Fibroblast of lung (primary cell): ENCODE data around the gene NAPG. TPM values are rescaled to one million over a fixed set of nuclear protein-coding genes. Genes with fewer than 3 reads are reported as not detected.
A peak's percentile ranks its signal among the peaks of the same experiment; 100 is the strongest.

Experiments used
- DNase-seq, 2 donors: peaks; one replicate each; pipeline versions ENCODE4 v3.0.0 to v3.0.0-alpha.2; 2010; ENCODE audit warnings: low read depth in 2 of 2
- H2AFZ ChIP-seq: 2 replicates; pipeline ENCODE4 v1.5.1; 2012; ENCODE audit warnings: low read length, control low read depth, inconsistent platforms
- H3K27ac ChIP-seq: 2 replicates; pipeline ENCODE4 v1.5.1; 2011; ENCODE audit warnings: low read length, control low read depth; ENCODE audit not compliant: insufficient read depth
- H3K27me3 ChIP-seq: 2 replicates; pipeline ENCODE4 v1.5.1; 2011; ENCODE audit warnings: mild to moderate bottlenecking, low read length; ENCODE audit not compliant: control insufficient read depth, insufficient read depth
- H3K36me3 ChIP-seq: 2 replicates; pipeline ENCODE4 v1.5.1; 2011; ENCODE audit warnings: low read length; ENCODE audit not compliant: control insufficient read depth, insufficient read depth
- H3K4me1 ChIP-seq: 2 replicates; pipeline ENCODE4 v1.5.1; 2011; ENCODE audit warnings: low read length; ENCODE audit not compliant: control insufficient read depth, insufficient read depth; ENCODE audit errors: extremely low read depth
- H3K4me2 ChIP-seq: 2 replicates; pipeline ENCODE4 v1.5.1; 2011; ENCODE audit warnings: low read length, control low read depth; ENCODE audit not compliant: insufficient read depth; ENCODE audit errors: extremely low read depth
- H3K4me3 ChIP-seq, 4 experiments: fragments of 200-600 bp in 1 of 4; sonication (generic) in 1 of 4; replicated peaks in 1 of 4; 2 replicates each; pipeline ENCODE4 v1.5.1; 2011 to 2016; ENCODE audit warnings: low read length in 4 of 4, low read depth in 3 of 4, mild to moderate bottlenecking in 3 of 4, control low read depth in 2 of 4, inconsistent platforms in 1 of 4, mixed read lengths in 1 of 4; ENCODE audit not compliant: insufficient read depth in 1 of 4; ENCODE audit errors: control extremely low read depth in 1 of 4
- H3K79me2 ChIP-seq: 2 replicates; pipeline ENCODE4 v1.5.1; 2012; ENCODE audit warnings: mild to moderate bottlenecking, low read length, inconsistent platforms; ENCODE audit not compliant: control insufficient read depth, insufficient read depth
- H3K9ac ChIP-seq: 2 replicates; pipeline ENCODE4 v1.5.1; 2011; ENCODE audit warnings: mild to moderate bottlenecking, low read length, control low read depth; ENCODE audit not compliant: insufficient read depth
- H3K9me3 ChIP-seq: 2 replicates; pipeline ENCODE4 v1.5.1; 2012; ENCODE audit warnings: low read depth, low read length; ENCODE audit not compliant: control insufficient read depth, insufficient read depth
- H4K20me1 ChIP-seq: 2 replicates; pipeline ENCODE4 v1.5.1; 2011; ENCODE audit warnings: low read length; ENCODE audit not compliant: control insufficient read depth, insufficient read depth; ENCODE audit errors: extremely low read depth
- EZH2 ChIP-seq: IDR thresholded peaks from 2 replicates; pipeline ENCODE4 v1.5.1; 2012; ENCODE audit warnings: low read length, control low read depth, mild to moderate bottlenecking; ENCODE audit errors: missing control alignments
- polyA plus RNA-seq, 2 donors: library from polyadenylated mRNA; depleted of rRNA in 1 of 2; stranded (reverse) in 1 of 2; unstranded in 1 of 2; fragments of >200 nt; gene quantifications; 2 replicates each; pipeline ENCODE4 v1.2.1, GENCODE V29; 2011 to 2012; ENCODE audit warnings: missing spikeins in 1 of 2
- total RNA-seq: library from RNA; depleted of rRNA; stranded (reverse); fragments of >200 nt; gene quantifications from 2 replicates; pipeline ENCODE4 v1.2.1, GENCODE V29; 2014
- TF ChIP-seq, protein P1 (sequence below), 2 donors: IDR thresholded peaks in 1 of 2; conservative IDR thresholded peaks in 1 of 2; 1 replicate in 1 of 2; 2 replicates in 1 of 2; pipeline ENCODE4 v1.5.1; 2011 to 2012; ENCODE audit warnings: low read length in 2 of 2, control low read depth in 1 of 2, inconsistent platforms in 1 of 2, low read depth in 1 of 2, mild to moderate bottlenecking in 1 of 2

The NAPG gene
- total and polyA plus RNA-seq, 2 donors (not counting 1 experiment from before 2014, with no cell fraction given) = 23.1 to 33.7 TPM

DNA sequence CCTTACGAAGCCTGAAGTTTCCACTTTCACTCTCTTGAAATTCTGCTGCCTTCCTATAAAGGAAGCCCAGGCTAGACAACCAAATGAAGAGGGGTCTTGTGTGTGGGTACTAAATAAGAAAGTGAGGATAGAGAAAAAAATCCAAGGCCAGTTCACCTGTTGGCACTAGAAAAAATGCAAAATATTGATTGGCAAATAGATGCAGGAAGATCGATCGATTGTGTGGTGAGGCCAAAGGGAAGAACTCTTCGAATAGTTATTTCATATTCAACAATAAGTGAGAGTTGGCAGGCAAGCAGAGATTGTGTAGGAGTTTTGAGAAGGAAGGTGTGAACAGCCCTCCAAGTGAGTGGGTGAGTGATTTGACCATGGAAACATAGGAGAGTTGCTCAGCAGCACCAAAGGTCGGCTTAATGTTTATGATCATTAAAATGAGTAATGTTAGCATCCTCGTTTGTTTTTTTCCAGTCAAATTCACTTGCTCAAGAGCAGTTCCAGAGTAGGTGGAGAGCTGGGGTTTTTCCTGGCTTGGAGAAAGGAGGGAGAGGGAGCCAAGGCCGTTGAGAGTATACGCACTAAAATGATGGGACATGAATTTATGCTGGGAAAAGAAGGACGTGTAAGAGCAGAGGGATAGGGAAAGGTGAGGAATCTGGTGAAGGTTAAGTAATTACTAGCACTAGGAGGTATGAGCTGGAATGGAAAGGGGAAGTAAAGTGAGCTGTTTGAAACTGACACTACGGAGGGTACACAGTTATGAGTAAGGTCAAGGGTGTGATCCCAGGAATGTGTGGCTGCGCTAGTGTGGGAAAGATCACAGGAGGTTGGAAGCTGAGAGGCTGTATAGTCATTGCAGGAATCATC is 1.1 kb upstream of the NAPG start:
- no peaks in the 10 kb centered on the region for H4K20me1 ChIP-seq
- no peak for TF ChIP-seq EZH2
- TF ChIP-seq, protein P1, sequence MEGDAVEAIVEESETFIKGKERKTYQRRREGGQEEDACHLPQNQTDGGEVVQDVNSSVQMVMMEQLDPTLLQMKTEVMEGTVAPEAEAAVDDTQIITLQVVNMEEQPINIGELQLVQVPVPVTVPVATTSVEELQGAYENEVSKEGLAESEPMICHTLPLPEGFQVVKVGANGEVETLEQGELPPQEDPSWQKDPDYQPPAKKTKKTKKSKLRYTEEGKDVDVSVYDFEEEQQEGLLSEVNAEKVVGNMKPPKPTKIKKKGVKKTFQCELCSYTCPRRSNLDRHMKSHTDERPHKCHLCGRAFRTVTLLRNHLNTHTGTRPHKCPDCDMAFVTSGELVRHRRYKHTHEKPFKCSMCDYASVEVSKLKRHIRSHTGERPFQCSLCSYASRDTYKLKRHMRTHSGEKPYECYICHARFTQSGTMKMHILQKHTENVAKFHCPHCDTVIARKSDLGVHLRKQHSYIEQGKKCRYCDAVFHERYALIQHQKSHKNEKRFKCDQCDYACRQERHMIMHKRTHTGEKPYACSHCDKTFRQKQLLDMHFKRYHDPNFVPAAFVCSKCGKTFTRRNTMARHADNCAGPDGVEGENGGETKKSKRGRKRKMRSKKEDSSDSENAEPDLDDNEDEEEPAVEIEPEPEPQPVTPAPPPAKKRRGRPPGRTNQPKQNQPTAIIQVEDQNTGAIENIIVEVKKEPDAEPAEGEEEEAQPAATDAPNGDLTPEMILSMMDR (conservative IDR thresholded peaks at IDR 0.05 in 1 of 2, IDR thresholded peaks at IDR 0.05 in 1 of 2; ENCODE audit: low read depth in 1 of 2, low read length in 2 of 2) = no peak
- H3K27ac ChIP-seq = peak overlapping the region; percentile 91
- no peaks in the 10 kb centered on the region for H3K36me3 ChIP-seq
- peak overlapping the region; percentile 25 for H2AFZ ChIP-seq
- DNase-seq = peak; percentile 14 to 81
- peaks cover 35% of the 10 kb centered on the region for H3K79me2 ChIP-seq
- H3K4me1 ChIP-seq = peaks cover 10% of the 10 kb centered on the region
- H3K4me2 ChIP-seq = peak overlapping the region; percentile 85
- no peak overlapping the region for H3K9ac ChIP-seq
- H3K9me3 ChIP-seq = no peaks in the 10 kb centered on the region
- H3K27me3 ChIP-seq = no peaks in the 10 kb centered on the region
- peak overlapping the region in 1 of 4 experiments; percentile 92 for H3K4me3 ChIP-seq

GRCh38 chr18:10525371-10525691 is 496 bp upstream of the NAPG start:
- Histone ChIP-seq H3K27ac (peak overlapping the region; percentile 91), H3K4me1 (peaks cover 10% of the 10 kb centered on the region), H3K79me2 (peaks cover 41% of the 10 kb centered on the region)

GRCh38 chr18:10526561-10526949 is 728 bp downstream of the NAPG start:
- Histone ChIP-seq H3K4me1 (peaks cover 10% of the 10 kb centered on the region), H3K9ac (peak overlapping the region; percentile 87), H3K79me2 (peaks cover 44% of the 10 kb centered on the region), H3K4me2 (peak overlapping the region; percentile 98), H3K36me3 (no peaks in the 10 kb centered on the region), H4K20me1 (no peaks in the 10 kb centered on the region), H3K27ac (peak overlapping the region; percentile 91), H3K27me3 (no peaks in the 10 kb centered on the region), H2AFZ (peak overlapping the region; percentile 41), H3K9me3 (no peaks in the 10 kb centered on the region), H3K4me3 (peak overlapping the region; percentile 82 to 99 (median 93))
- peak in 1 of 2 donors; percentile 8 for DNase-seq
- TF ChIP-seq, protein P1 (conservative IDR thresholded peaks at IDR 0.05 in 1 of 2, IDR thresholded peaks at IDR 0.05 in 1 of 2; ENCODE audit: low read depth in 1 of 2, low read length in 2 of 2) = no peak
- TF ChIP-seq EZH2 = no peak

More at GRCh38 chr18:10525371-10525691, 496 bp upstream of the NAPG start:
- Histone ChIP-seq H3K9me3 (no peaks in the 10 kb centered on the region), H3K4me2 (peak overlapping the region; percentile 85), H3K9ac (peak overlapping the region; percentile 20), H3K27me3 (no peaks in the 10 kb centered on the region), H2AFZ (peak overlapping the region; percentile 25), H3K4me3 (peak overlapping the region; percentile 82 to 99 (median 93)), H4K20me1 (no peaks in the 10 kb centered on the region), H3K36me3 (no peaks in the 10 kb centered on the region)
- DNase-seq = no peak
- TF ChIP-seq, protein P1 (conservative IDR thresholded peaks at IDR 0.05 in 1 of 2, IDR thresholded peaks at IDR 0.05 in 1 of 2; ENCODE audit: low read depth in 1 of 2, low read length in 2 of 2) = no peak
- no peak for TF ChIP-seq EZH2
